Glomerular visceral epithelial cell (primary cell): ENCODE measurements around the gene ATXN10.
"Not testable (repeated sequence)": the region's sequence is repeated elsewhere in the genome, so short reads cannot be mapped to it uniquely, and the experiment has no call there.

Source experiments
- DNase-seq: peaks from one replicate; pipeline ENCODE4 v3.0.0-alpha.2; 2016; ENCODE audit errors: extremely low spot score

ATXN10 gene

GRCh38 chr22:45671783-45672563 is at the start of gene ATXN10:
ATXN10 (plus strand) TSS chr22:45671834; CDS start chr22:45672064, 230 bp downstream.
- DNase-seq = peak; percentile 67

GRCh38 chr22:45621836-45622600 is 49.6 kb upstream of the ATXN10 start:
- no peak for DNase-seq

- not testable (repeated sequence) for DNase-seq
These were observed 48.0 kb upstream of the ATXN10 start for GRCh38 chr22:45623464-45624145.

GRCh38 chr22:45626198-45626651 is 45.4 kb upstream of the ATXN10 start:
- DNase-seq = peak; percentile 55

GRCh38 chr22:45627489-45628233 is 44.0 kb upstream of the ATXN10 start:
- no peak for DNase-seq

GRCh38 chr22:45628515-45628914 is 43.1 kb upstream of the ATXN10 start:
- no peak for DNase-seq

GRCh38 chr22:45629469-45630089 is 42.1 kb upstream of the ATXN10 start:
- no peak for DNase-seq

GRCh38 chr22:45630436-45630835 is 41.2 kb upstream of the ATXN10 start:
- no peak for DNase-seq

GRCh38 chr22:45631140-45631840 is 40.3 kb upstream of the ATXN10 start:
- DNase-seq = no peak

GRCh38 chr22:45631841-45632238 is 39.8 kb upstream of the ATXN10 start:
- no peak for DNase-seq

GRCh38 chr22:45632791-45633515 is 38.7 kb upstream of the ATXN10 start:
- peak; percentile 45 for DNase-seq

GRCh38 chr22:45636683-45637082 is 35.0 kb upstream of the ATXN10 start:
- no peak for DNase-seq

- no peak for DNase-seq
These were observed 33.4 kb upstream of the ATXN10 start for GRCh38 chr22:45638197-45638596.

- DNase-seq = peak; percentile 91
These were observed 32.5 kb upstream of the ATXN10 start for GRCh38 chr22:45638834-45639746.

- no peak for DNase-seq
These were observed 31.9 kb upstream of the ATXN10 start for GRCh38 chr22:45639747-45640102.

GRCh38 chr22:45640291-45640940 is 31.2 kb upstream of the ATXN10 start:
- no peak for DNase-seq

GRCh38 chr22:45640941-45641621 is 30.6 kb upstream of the ATXN10 start:
- no peak for DNase-seq

GRCh38 chr22:45642986-45643385 is 28.6 kb upstream of the ATXN10 start:
- no peak for DNase-seq
